ENCODE data around the gene CIC. TPM values are rescaled to one million over a fixed set of nuclear protein-coding genes. Genes with fewer than 3 reads are reported as not detected.

CIC gene
- total RNA-seq, 4 donors from 2014 or later: 27.0 to 74.1 (median 41.3) TPM

GRCh38 chr19:42325308-42325895, 56.4 kb downstream of the CIC start, which contains the start of gene MEGF8:
Gene MEGF8 (plus strand): TSS chr19:42325635. CDS start chr19:42326244, 609 bp downstream.
- 0 to 1% methylated on average over 12 to 41 of the region's 45 CpGs for WGBS, 2 donors
- peaks cover 0 to 58% (median 22%) of the 10 kb centered on the region in 4 donors for H3K4me1 ChIP-seq
- peaks cover 0 to 33% of the 10 kb centered on the region in 2 donors for H3K27me3 ChIP-seq
- TF ChIP-seq CTCF (IDR thresholded peaks at IDR 0.05): peak in 4 of 5 experiments; percentile 4 to 92 (median 84)
- peak; percentile 84 to 95 for TF ChIP-seq EP300 (IDR thresholded peaks at IDR 0.05)
- peak in 1 of 2 donors; percentile 73 for TF ChIP-seq POLR2A (IDR thresholded peaks at IDR 0.05)
- no peaks in the 10 kb centered on the region for H3K36me3 ChIP-seq
- H3K4me3 ChIP-seq: peak within 1 kb of the TSS; percentile 59 to 82 (median 78)
- H3K9me3 ChIP-seq: no peaks in the 10 kb centered on the region
- peak; percentile 92 to 98 for DNase-seq (ENCODE audit: low spot score in 2 of 2)
- peak within 1 kb of the TSS; percentile 21 to 91 (median 78) for H3K27ac ChIP-seq

- TF ChIP-seq EP300 (IDR thresholded peaks at IDR 0.05): no peak
- TF ChIP-seq POLR2A (IDR thresholded peaks at IDR 0.05): no peak
- no peak for TF ChIP-seq CTCF (IDR thresholded peaks at IDR 0.05)
- peak overlapping the region; percentile 59 to 82 (median 78) for H3K4me3 ChIP-seq
- H3K27ac ChIP-seq: peak overlapping the region; percentile 21 to 91 (median 78)
- no peaks in the 10 kb centered on the region for H3K36me3 ChIP-seq
- H3K9me3 ChIP-seq: no peaks in the 10 kb centered on the region
- H3K4me1 ChIP-seq: peaks cover 0 to 65% (median 29%) of the 10 kb centered on the region in 4 donors
- no peak for DNase-seq (ENCODE audit: low spot score in 2 of 2)
- WGBS, 2 donors: 4 to 6% methylated on average over 13 to 32 of the region's 37 CpGs
- H3K27me3 ChIP-seq: peaks cover 0 to 33% of the 10 kb centered on the region in 2 donors
Measured at GRCh38 chr19:42325896-42326771, 57.1 kb downstream of the CIC start.

- no peaks in the 10 kb centered on the region for H3K9me3 ChIP-seq
- TF ChIP-seq EP300 (IDR thresholded peaks at IDR 0.05) (no peak), CTCF (IDR thresholded peaks at IDR 0.05) (no peak), POLR2A (IDR thresholded peaks at IDR 0.05) (no peak)
- H3K4me3 ChIP-seq: no peak overlapping the region
- H3K27me3 ChIP-seq: peaks cover 0 to 31% of the 10 kb centered on the region in 2 donors
- H3K27ac ChIP-seq: no peak overlapping the region
- no peaks in the 10 kb centered on the region for H3K36me3 ChIP-seq
- H3K4me1 ChIP-seq: peaks cover 0 to 72% (median 30%) of the 10 kb centered on the region in 4 donors
- DNase-seq (ENCODE audit: low spot score in 2 of 2): no peak
Measured at GRCh38 chr19:42326969-42327368, 57.9 kb downstream of the CIC start.

GRCh38 chr19:42327381-42327780, 58.3 kb downstream of the CIC start:
- Histone ChIP-seq H3K27me3 (peaks cover 0 to 27% of the 10 kb centered on the region in 2 donors), H3K27ac (no peak overlapping the region), H3K36me3 (no peaks in the 10 kb centered on the region), H3K4me1 (peaks cover 0 to 75% (median 30%) of the 10 kb centered on the region in 4 donors), H3K4me3 (no peak overlapping the region), H3K9me3 (no peaks in the 10 kb centered on the region)
- no peak for DNase-seq (ENCODE audit: low spot score in 2 of 2)
- no peak for TF ChIP-seq EP300 (IDR thresholded peaks at IDR 0.05)
- TF ChIP-seq CTCF (IDR thresholded peaks at IDR 0.05): no peak
- no peak for TF ChIP-seq POLR2A (IDR thresholded peaks at IDR 0.05)
- 69 to 81% methylated on average over 5 of the region's 5 CpGs for WGBS, 2 donors

GRCh38 chr19:42328106-42328505, 59.1 kb downstream of the CIC start:
- no peaks in the 10 kb centered on the region for H3K36me3 ChIP-seq
- DNase-seq (ENCODE audit: low spot score in 2 of 2): no peak
- WGBS, 2 donors: 50 to 59% methylated on average over 1 of the region's 1 CpG
- H3K9me3 ChIP-seq: no peaks in the 10 kb centered on the region
- no peak overlapping the region for H3K4me3 ChIP-seq
- H3K4me1 ChIP-seq: peaks cover 0 to 75% (median 30%) of the 10 kb centered on the region in 4 donors
- H3K27ac ChIP-seq: no peak overlapping the region
- TF ChIP-seq CTCF (IDR thresholded peaks at IDR 0.05) (no peak), POLR2A (IDR thresholded peaks at IDR 0.05) (no peak), EP300 (IDR thresholded peaks at IDR 0.05) (no peak)
- peaks cover 0 to 19% of the 10 kb centered on the region in 2 donors for H3K27me3 ChIP-seq

All from tibial nerve (tissue), 4 donors.